ENCODE results near the gene PADI1.

Gene PADI1

GRCh38 chr1:17295292-17295691, 90.4 kb downstream of the PADI1 start:
- TF ChIP-seq ZNF565 (CRISPR knock-in tag; conservative IDR thresholded peaks at IDR 0.05; ENCODE audit: low read depth) = no peak
- TF ChIP-seq ZFP3 (CRISPR knock-in tag; IDR thresholded peaks at IDR 0.05) = no peak
- no peak for TF ChIP-seq ZC3H10 (CRISPR knock-in tag; IDR thresholded peaks at IDR 0.05)
- TF ChIP-seq OSR1 (CRISPR knock-in tag; IDR thresholded peaks at IDR 0.05) = no peak
- no peak for TF ChIP-seq BACH2 (CRISPR knock-in tag; IDR thresholded peaks at IDR 0.05; ENCODE audit: borderline replicate concordance)
- TF ChIP-seq ESRRG (CRISPR knock-in tag; IDR thresholded peaks at IDR 0.05) = no peak
- TF ChIP-seq TSHZ2 (CRISPR knock-in tag; IDR thresholded peaks at IDR 0.05) = no peak
- no peak for TF ChIP-seq ARNTL (CRISPR knock-in tag; IDR thresholded peaks at IDR 0.05; ENCODE audit: borderline replicate concordance, low read depth)
- TF ChIP-seq PATZ1 (CRISPR knock-in tag; IDR thresholded peaks at IDR 0.05; ENCODE audit: borderline replicate concordance) = no peak
- TF ChIP-seq ISL1 (CRISPR knock-in tag; IDR thresholded peaks at IDR 0.05) = no peak
- no peak for TF ChIP-seq CREB5 (CRISPR knock-in tag; IDR thresholded peaks at IDR 0.05; ENCODE audit: low read depth)
- no peak for TF ChIP-seq CSDC2 (CRISPR knock-in tag; IDR thresholded peaks at IDR 0.05)
- ATAC-seq = no peak

Data from SK-N-SH treated with all-trans-retinoic acid at 6 μM for 48 hours (cell line).